ENCODE results near the gene ZNF579. TPM values are rescaled to one million over a fixed set of nuclear protein-coding genes. Genes with fewer than 3 reads are reported as not detected.

ZNF579 gene
- total and polyA plus RNA-seq, 10 of the 15 experiments (the other 5 are each of a cell fraction or from before 2014, with no cell fraction given): 0.11 to 11.7 (median 1.5) TPM

DNA sequence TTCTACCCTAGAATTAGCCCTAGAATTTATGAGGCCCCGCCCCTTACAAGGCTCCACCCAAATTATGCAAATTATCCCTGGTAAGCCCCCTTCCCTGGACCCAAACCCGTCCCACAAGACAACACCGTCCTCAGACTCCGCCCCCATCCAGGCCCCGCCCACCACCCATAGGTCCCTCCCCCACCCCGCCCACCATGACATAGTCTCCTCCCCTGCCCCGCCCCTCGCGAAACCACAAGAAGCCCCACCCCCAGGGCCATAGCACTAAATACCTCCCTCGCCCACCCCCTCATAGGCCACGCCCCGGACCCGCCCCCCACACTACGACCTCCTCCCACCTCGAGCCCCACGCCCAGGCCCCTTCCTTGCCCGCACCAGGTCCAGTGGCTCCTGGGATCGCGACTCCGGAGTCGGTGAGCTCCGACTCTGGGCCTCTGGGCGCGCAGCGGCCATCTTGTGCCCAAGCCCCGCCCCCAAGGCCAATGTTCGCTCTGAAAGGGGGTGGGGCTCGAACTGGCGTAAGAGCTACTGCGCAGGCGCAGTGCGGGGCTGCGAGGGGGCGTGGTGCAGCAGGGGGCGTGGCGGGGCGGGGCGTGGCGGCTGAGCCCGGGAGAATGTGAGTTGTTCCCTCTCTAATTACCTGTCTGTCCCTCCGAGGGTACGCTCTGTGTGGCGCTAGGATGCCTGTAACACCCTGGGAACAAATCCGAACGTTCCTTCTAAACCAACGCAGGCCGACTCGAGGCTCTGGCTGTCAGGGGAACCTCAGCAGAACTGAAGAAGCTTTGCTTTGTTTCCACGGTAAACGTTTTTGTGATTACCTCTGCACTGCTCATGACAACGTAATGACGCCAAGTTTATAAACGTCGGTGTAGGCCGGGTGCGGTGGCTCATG lies 43.7 kb upstream of the ZNF579 start, which contains the start of gene ZNF784 (continued):
- TF ChIP-seq ETV6 (conservative IDR thresholded peaks at IDR 0.05 in 1 of 2, IDR thresholded peaks at IDR 0.05 in 1 of 2; ENCODE audit: borderline replicate concordance in 1 of 2, low read depth in 1 of 2) (no peak), HDAC2 (IDR thresholded peaks at IDR 0.05) (no peak), CEBPB (IDR thresholded peaks at IDR 0.05; ENCODE audit: borderline replicate concordance in 1 of 2, low read depth in 2 of 2, low read length in 2 of 2) (no peak), ZZZ3 (IDR thresholded peaks at IDR 0.05; ENCODE audit: control insufficient read depth, insufficient read length, low read depth) (no peak), IKZF2 (IDR thresholded peaks at IDR 0.05) (no peak), NR2C1 (IDR thresholded peaks at IDR 0.05) (no peak), NFXL1 (IDR thresholded peaks at IDR 0.05; ENCODE audit: borderline replicate concordance) (no peak), SMARCA5 (IDR thresholded peaks at IDR 0.05) (no peak)
- TF ChIP-seq, protein P1, sequence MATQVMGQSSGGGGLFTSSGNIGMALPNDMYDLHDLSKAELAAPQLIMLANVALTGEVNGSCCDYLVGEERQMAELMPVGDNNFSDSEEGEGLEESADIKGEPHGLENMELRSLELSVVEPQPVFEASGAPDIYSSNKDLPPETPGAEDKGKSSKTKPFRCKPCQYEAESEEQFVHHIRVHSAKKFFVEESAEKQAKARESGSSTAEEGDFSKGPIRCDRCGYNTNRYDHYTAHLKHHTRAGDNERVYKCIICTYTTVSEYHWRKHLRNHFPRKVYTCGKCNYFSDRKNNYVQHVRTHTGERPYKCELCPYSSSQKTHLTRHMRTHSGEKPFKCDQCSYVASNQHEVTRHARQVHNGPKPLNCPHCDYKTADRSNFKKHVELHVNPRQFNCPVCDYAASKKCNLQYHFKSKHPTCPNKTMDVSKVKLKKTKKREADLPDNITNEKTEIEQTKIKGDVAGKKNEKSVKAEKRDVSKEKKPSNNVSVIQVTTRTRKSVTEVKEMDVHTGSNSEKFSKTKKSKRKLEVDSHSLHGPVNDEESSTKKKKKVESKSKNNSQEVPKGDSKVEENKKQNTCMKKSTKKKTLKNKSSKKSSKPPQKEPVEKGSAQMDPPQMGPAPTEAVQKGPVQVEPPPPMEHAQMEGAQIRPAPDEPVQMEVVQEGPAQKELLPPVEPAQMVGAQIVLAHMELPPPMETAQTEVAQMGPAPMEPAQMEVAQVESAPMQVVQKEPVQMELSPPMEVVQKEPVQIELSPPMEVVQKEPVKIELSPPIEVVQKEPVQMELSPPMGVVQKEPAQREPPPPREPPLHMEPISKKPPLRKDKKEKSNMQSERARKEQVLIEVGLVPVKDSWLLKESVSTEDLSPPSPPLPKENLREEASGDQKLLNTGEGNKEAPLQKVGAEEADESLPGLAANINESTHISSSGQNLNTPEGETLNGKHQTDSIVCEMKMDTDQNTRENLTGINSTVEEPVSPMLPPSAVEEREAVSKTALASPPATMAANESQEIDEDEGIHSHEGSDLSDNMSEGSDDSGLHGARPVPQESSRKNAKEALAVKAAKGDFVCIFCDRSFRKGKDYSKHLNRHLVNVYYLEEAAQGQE (IDR thresholded peaks at IDR 0.05; ENCODE audit: low read depth, low read length): no peak
- TF ChIP-seq, protein P2, sequence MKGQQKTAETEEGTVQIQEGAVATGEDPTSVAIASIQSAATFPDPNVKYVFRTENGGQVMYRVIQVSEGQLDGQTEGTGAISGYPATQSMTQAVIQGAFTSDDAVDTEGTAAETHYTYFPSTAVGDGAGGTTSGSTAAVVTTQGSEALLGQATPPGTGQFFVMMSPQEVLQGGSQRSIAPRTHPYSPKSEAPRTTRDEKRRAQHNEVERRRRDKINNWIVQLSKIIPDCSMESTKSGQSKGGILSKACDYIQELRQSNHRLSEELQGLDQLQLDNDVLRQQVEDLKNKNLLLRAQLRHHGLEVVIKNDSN (IDR thresholded peaks at IDR 0.05; ENCODE audit: borderline replicate concordance, extremely low read length, insufficient read depth, low read depth, low read length): no peak
- TF ChIP-seq, protein P3, sequence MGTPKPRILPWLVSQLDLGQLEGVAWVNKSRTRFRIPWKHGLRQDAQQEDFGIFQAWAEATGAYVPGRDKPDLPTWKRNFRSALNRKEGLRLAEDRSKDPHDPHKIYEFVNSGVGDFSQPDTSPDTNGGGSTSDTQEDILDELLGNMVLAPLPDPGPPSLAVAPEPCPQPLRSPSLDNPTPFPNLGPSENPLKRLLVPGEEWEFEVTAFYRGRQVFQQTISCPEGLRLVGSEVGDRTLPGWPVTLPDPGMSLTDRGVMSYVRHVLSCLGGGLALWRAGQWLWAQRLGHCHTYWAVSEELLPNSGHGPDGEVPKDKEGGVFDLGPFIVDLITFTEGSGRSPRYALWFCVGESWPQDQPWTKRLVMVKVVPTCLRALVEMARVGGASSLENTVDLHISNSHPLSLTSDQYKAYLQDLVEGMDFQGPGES (IDR thresholded peaks at IDR 0.05): no peak
- TF ChIP-seq, protein P4, sequence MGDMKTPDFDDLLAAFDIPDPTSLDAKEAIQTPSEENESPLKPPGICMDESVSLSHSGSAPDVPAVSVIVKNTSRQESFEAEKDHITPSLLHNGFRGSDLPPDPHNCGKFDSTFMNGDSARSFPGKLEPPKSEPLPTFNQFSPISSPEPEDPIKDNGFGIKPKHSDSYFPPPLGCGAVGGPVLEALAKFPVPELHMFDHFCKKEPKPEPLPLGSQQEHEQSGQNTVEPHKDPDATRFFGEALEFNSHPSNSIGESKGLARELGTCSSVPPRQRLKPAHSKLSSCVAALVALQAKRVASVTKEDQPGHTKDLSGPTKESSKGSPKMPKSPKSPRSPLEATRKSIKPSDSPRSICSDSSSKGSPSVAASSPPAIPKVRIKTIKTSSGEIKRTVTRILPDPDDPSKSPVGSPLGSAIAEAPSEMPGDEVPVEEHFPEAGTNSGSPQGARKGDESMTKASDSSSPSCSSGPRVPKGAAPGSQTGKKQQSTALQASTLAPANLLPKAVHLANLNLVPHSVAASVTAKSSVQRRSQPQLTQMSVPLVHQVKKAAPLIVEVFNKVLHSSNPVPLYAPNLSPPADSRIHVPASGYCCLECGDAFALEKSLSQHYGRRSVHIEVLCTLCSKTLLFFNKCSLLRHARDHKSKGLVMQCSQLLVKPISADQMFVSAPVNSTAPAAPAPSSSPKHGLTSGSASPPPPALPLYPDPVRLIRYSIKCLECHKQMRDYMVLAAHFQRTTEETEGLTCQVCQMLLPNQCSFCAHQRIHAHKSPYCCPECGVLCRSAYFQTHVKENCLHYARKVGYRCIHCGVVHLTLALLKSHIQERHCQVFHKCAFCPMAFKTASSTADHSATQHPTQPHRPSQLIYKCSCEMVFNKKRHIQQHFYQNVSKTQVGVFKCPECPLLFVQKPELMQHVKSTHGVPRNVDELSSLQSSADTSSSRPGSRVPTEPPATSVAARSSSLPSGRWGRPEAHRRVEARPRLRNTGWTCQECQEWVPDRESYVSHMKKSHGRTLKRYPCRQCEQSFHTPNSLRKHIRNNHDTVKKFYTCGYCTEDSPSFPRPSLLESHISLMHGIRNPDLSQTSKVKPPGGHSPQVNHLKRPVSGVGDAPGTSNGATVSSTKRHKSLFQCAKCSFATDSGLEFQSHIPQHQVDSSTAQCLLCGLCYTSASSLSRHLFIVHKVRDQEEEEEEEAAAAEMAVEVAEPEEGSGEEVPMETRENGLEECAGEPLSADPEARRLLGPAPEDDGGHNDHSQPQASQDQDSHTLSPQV (IDR thresholded peaks at IDR 0.05): no peak
- TF ChIP-seq, protein P5, sequence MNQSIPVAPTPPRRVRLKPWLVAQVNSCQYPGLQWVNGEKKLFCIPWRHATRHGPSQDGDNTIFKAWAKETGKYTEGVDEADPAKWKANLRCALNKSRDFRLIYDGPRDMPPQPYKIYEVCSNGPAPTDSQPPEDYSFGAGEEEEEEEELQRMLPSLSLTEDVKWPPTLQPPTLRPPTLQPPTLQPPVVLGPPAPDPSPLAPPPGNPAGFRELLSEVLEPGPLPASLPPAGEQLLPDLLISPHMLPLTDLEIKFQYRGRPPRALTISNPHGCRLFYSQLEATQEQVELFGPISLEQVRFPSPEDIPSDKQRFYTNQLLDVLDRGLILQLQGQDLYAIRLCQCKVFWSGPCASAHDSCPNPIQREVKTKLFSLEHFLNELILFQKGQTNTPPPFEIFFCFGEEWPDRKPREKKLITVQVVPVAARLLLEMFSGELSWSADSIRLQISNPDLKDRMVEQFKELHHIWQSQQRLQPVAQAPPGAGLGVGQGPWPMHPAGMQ (IDR thresholded peaks at IDR 0.05; ENCODE audit: borderline replicate concordance): no peak
- TF ChIP-seq, protein P6, sequence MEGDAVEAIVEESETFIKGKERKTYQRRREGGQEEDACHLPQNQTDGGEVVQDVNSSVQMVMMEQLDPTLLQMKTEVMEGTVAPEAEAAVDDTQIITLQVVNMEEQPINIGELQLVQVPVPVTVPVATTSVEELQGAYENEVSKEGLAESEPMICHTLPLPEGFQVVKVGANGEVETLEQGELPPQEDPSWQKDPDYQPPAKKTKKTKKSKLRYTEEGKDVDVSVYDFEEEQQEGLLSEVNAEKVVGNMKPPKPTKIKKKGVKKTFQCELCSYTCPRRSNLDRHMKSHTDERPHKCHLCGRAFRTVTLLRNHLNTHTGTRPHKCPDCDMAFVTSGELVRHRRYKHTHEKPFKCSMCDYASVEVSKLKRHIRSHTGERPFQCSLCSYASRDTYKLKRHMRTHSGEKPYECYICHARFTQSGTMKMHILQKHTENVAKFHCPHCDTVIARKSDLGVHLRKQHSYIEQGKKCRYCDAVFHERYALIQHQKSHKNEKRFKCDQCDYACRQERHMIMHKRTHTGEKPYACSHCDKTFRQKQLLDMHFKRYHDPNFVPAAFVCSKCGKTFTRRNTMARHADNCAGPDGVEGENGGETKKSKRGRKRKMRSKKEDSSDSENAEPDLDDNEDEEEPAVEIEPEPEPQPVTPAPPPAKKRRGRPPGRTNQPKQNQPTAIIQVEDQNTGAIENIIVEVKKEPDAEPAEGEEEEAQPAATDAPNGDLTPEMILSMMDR (IDR thresholded peaks at IDR 0.05 in 2 of 3, conservative IDR thresholded peaks at IDR 0.05 in 1 of 3; ENCODE audit: control insufficient read depth in 2 of 3, extremely low read depth in 1 of 3, insufficient read depth in 1 of 3, low read depth in 3 of 3, low read length in 3 of 3): no peak
